Left lobe of liver (tissue), 2 donors: Measurements from ENCODE around the gene FAM193A. TPM values are rescaled to one million over a fixed set of nuclear protein-coding genes. Genes with fewer than 3 reads are reported as not detected.
"Not testable (repeated sequence)": the region's sequence is repeated elsewhere in the genome, so short reads cannot be mapped to it uniquely, and the experiment has no call there.

Source experiments
- ATAC-seq: fragments of 200-7000 bp; cut with Tn5 transposase; one replicate; pipeline ENCODE4 v1.9.1; 2020; ENCODE audit warnings: mild to moderate bottlenecking, moderate library complexity
- DNase-seq: peaks from one replicate; pipeline ENCODE4 v3.0.0-alpha.2; 2020; ENCODE audit warnings: low spot score
- total RNA-seq: library from RNA; stranded (reverse); gene quantifications from one replicate; pipeline ENCODE4 v1.2.1, GENCODE V29; 2021
- donor health status: DM: no; HTN: no; CAD: no; lungs with moderate emphysema.
- donor health status: DM: no; HTN: yes; CAD: no.

The FAM193A gene
- total RNA-seq, 1 donor from 2014 or later = 10.6 TPM

GRCh38 chr4:2607822-2608221, 71.4 kb downstream of the FAM193A start:
- DNase-seq = no peak

GRCh38 chr4:2608291-2608690, 71.8 kb downstream of the FAM193A start:
- ATAC-seq = no peak
- peak; percentile 31 for DNase-seq

More at GRCh38 chr4:2607822-2608221, 71.4 kb downstream of the FAM193A start:
- no peak for ATAC-seq

DNA sequence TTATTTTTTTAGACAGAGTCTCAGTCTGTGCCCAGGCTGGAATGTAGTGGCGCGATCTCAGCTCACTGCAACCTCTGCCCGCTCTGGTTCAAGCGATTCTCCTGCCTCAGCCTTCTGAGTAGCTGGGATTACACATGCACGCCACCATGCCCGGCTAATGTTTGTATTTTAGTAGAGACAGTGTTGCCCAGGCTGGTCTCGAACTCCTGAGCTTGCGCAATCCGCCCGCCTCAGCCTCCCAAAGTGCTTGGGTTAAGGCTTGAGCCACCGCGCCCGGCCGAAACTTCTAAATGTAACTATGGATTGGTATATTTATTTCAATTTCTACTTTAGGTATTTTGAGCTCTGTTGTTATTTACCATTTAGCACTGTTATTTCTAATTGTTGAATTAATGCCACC, 79.4 kb downstream of the FAM193A start:
- ATAC-seq (no peak), DNase-seq (peak; percentile 34)

DNA sequence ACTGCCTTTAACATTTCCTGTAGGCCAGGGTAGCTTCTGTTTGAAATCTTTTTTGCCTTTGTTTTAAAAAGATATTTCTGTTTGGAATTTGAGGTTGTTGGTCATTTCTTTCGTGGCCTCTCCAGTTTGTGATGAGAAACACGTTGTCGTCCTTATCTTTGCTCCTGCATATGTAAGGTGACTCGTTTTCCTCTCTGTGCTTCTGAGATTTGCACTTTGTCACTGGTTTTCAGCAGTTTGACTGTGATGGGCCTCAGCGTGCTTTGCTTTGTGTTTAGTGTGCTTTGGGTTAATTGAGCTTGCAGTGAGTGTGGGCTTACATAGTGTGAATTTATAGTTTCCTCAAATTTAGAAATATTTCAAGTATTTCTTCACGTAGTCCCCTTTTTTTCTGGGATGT, 81.5 kb downstream of the FAM193A start:
- ATAC-seq = no peak
- no peak for DNase-seq

DNA sequence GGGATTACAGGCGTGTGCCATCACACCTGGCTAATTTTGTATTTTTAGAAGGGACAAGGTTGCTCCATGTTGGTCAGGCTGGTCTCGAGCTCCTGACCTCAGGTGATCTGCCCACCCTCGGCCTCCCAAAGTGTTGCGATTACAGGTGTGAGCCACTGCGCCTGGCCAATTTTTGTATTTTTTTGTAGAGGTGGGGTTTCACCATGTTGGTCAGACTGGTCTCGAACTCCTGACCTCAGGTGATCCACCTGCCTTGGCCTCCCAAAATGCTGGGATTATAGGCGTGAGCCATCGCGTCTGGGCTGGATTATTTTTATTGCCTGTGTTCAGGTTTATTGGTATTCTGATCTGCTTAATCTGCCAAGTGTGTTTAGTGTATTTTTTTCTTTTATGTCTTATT, 82.3 kb downstream of the FAM193A start:
- not testable (repeated sequence) for ATAC-seq
- DNase-seq = peak; percentile 35

DNA sequence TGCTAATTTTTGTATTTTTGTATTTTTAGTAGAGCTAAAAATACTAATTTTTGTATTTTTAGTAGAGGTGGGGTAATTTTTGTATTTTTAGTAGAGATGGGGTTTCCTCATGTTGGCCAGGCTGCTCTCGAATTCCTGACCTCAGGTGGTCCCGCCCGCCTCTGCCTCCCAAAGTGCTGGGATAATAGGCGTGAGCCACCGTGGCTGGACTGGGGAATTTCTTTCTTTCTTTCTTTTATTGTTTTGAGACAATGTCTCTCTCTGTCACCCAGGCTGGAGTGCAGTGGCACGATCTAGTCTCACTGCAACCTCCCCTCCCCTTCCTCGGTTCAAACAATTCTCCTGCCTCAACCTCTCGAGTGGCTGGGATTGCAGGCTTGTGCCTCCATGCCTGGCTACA, 83.0 kb downstream of the FAM193A start:
- DNase-seq (peak; percentile 22), ATAC-seq (no peak)

GRCh38 chr4:2621419-2621818, 85.0 kb downstream of the FAM193A start:
- ATAC-seq (no peak), DNase-seq (peak; percentile 12)

DNA sequence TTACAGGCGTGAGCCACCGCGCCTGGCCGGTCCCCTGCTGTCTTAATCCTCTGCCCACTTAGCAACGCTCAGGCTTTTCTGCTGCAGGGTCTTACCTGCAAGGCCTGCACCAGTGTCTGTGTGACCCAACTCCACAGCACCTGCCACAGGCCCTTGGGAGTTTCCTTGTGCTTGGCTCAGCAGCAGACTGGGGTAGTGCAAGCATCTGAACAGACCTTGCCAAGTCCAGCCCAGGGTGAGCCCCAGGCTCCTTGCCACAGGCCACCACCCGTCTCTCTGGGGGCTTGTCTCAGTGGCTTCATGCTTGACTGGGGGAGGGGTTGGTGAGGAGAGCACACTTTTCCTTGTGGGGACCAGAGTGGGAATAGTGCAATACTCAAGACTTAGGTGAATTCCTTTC, 87.0 kb downstream of the FAM193A start:
- no peak for ATAC-seq
- peak; percentile 40 for DNase-seq

GRCh38 chr4:2624782-2625530, 88.5 kb downstream of the FAM193A start:
- ATAC-seq (no peak), DNase-seq (peak; percentile 42)

- ATAC-seq = peak; percentile 43
- peak; percentile 43 for DNase-seq
Observed at GRCh38 chr4:2626231-2626630, 89.8 kb downstream of the FAM193A start.

- no peak for ATAC-seq
Observed at GRCh38 chr4:2630556-2631273, 94.3 kb downstream of the FAM193A start.

GRCh38 chr4:2634014-2634413, 97.6 kb downstream of the FAM193A start:
- DNase-seq = peak; percentile 27
- no peak for ATAC-seq

More at GRCh38 chr4:2630556-2631273, 94.3 kb downstream of the FAM193A start:
- peak; percentile 42 for DNase-seq

DNA sequence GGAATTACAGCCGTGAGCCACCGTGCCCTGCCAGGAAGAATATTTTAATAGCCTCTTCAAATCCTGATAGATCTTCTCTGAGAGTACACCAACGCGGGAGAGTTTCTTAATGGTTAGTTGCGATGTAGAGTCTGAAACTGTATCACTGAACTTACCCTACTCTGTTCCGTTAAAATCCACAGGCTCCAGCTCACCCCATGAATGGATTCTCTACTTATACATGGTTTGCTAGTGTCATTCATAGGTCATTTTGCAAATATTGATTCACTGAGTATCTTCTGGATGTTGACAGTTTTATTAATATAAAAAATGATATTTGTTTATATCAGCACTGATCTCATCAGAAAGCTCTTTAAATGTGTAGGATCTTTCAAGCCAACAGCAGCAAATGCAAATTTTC, 99.9 kb downstream of the FAM193A start:
- DNase-seq = no peak
- ATAC-seq = no peak

GRCh38 chr4:2636994-2637393, 100.5 kb downstream of the FAM193A start:
- not testable (repeated sequence) for ATAC-seq
- DNase-seq = peak; percentile 19

GRCh38 chr4:2637956-2638552, 101.6 kb downstream of the FAM193A start:
- no peak for ATAC-seq
- peak; percentile 38 for DNase-seq

GRCh38 chr4:2638730-2639129, 102.3 kb downstream of the FAM193A start:
- DNase-seq (peak; percentile 12), ATAC-seq (no peak)

GRCh38 chr4:2642968-2643367, 106.5 kb downstream of the FAM193A start:
- DNase-seq (peak; percentile 21), ATAC-seq (no peak)

GRCh38 chr4:2643555-2643954, 107.1 kb downstream of the FAM193A start:
- ATAC-seq (no peak), DNase-seq (peak; percentile 14)

DNA sequence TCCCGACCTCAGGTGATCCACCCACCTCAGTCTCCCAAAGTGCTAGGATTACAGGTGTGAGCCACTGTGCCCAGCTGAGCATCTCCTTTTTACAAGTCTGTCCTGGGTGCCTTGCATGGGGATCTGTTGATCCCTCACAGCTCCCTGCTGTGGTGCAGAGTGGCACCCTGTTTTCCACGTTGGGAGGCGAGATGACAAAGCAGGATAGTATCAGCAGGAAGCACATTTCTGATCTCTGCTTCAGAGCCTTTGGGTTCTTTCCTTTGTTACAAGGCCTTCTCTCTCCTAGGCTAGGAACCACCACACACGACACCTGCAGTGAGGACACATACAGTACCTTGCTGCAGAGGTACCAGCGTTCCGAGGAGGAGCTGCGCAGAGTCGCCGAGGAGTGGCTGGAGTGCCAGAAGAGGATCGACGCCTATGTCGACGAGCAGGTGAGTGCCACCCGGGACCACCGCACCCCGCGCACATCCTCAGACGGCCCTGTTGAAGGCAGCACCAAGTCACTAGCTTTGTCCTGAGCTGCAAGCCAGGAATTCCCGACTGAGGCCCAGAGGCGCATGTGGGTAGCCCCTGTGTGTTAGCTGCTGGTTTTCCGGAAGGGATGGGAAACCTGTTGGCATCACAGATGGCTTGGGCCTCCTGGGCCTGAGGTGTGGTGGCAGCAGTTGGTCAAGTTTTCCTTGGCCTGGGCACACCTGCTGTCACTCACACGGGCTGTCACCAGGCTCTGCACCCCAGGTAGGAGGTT, 110.1 kb downstream of the FAM193A start:
- peak; percentile 39 for DNase-seq
- ATAC-seq = no peak

DNA sequence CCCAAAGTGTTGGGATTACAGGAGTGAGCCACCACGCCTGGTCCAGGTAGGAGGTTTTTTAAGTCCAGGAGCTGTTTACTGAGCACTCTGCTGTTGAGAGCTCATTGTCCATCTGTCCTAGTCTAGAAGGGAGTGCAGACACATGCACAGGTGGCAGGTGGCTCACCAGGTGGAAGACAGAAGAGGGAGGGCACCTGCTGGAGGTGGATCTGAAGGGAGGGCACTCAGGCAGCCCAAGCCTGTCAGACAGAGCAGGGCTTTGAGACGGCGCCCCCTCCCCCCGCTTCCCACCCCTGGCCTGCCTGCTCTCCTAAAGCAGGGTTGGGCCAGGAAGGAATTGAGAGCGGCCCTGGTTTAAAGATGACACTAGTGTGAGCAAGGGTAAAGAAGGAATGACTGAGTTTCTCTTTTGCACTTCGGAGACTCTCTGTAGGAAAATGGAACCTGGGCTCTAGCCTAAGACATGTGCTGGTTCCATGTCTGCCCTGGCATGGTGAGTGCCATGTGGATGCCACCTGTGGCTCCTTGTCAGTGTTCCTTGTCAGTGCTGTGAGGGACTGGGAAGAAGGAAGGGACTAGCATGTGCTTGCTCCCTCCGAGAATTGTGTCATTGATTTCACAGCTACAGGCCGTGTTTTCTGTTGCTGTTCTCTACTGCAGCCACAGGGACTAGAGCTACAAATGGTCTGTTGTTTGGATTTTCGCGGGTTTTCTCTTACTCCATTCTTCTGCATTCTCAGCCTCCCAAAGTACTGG, 111.1 kb downstream of the FAM193A start:
- ATAC-seq = no peak
- DNase-seq = peak; percentile 12
